GM19328 (cell line): ENCODE measurements around the gene DRAP1.
A peak's percentile ranks its signal among the peaks of the same experiment; 100 is the strongest.
"Not testable (repeated sequence)": the region's sequence is repeated elsewhere in the genome, so short reads cannot be mapped to it uniquely, and the experiment has no call there.

ENCODE experiments used
- ATAC-seq: cut with Tn5 transposase; IDR thresholded peaks from one replicate; pipeline ENCODE4 v1.9.1; 2021; ENCODE audit warnings: mild to moderate bottlenecking, moderate library complexity; ENCODE audit not compliant: unreplicated experiment

Gene DRAP1

GRCh38 chr11:65885808-65886536 is 33.3 kb upstream of the DRAP1 start:
- no peak for ATAC-seq

GRCh38 chr11:65886826-65887722 is 32.2 kb upstream of the DRAP1 start:
- no peak for ATAC-seq

GRCh38 chr11:65887723-65888162 is 31.5 kb upstream of the DRAP1 start:
- no peak for ATAC-seq

GRCh38 chr11:65888163-65888814 is 30.9 kb upstream of the DRAP1 start, which contains the start of gene FIBP:
Gene FIBP, minus strand, starts transcription at chr11:65888471. Its CDS starts 53 bp downstream, at chr11:65888418.
- ATAC-seq = peak; percentile 52

- ATAC-seq = peak; percentile 63
These were observed 28.7 kb upstream of the DRAP1 start, which contains the start of gene CCDC85B for GRCh38 chr11:65890324-65891218. Gene CCDC85B, plus strand, starts transcription at chr11:65890673. Its CDS starts 111 bp downstream, at chr11:65890784.

- no peak for ATAC-seq
These were observed 27.7 kb upstream of the DRAP1 start for GRCh38 chr11:65891219-65892136.

GRCh38 chr11:65892137-65892540 is 27.1 kb upstream of the DRAP1 start:
- not testable (repeated sequence) for ATAC-seq

GRCh38 chr11:65892661-65893317 is 26.4 kb upstream of the DRAP1 start:
- no peak for ATAC-seq

GRCh38 chr11:65894034-65894591 is 25.1 kb upstream of the DRAP1 start:
- no peak for ATAC-seq

- no peak for ATAC-seq
These were observed 23.7 kb upstream of the DRAP1 start for GRCh38 chr11:65895482-65895981.

- no peak for ATAC-seq
These were observed 22.9 kb upstream of the DRAP1 start for GRCh38 chr11:65896034-65896999.

GRCh38 chr11:65897020-65897471 is 22.2 kb upstream of the DRAP1 start:
- ATAC-seq = no peak

- ATAC-seq = no peak
These were observed 20.4 kb upstream of the DRAP1 start for GRCh38 chr11:65898656-65899355.

GRCh38 chr11:65899356-65900124 is 19.7 kb upstream of the DRAP1 start:
- ATAC-seq = no peak

- ATAC-seq = peak; percentile 71
These were observed 18.9 kb upstream of the DRAP1 start, which contains the start of gene FOSL1 for GRCh38 chr11:65900125-65900898. Gene FOSL1, minus strand, starts transcription at chr11:65900388. Its CDS starts 49 bp downstream, at chr11:65900339.
